Measurements from ENCODE around the gene TMEM8B.

- TF ChIP-seq CTCF (IDR thresholded peaks at IDR 0.05) = no peak
- TF ChIP-seq POLR2A (IDR thresholded peaks at IDR 0.05) = no peak
Observed at GRCh38 chr9:35862328-35862727, 33.3 kb downstream of the TMEM8B start.

Measured in lower leg skin (tissue), 3 donors.